K562 (cell line): Measurements from ENCODE around the gene DAPK1. TPM values are rescaled to one million over a fixed set of nuclear protein-coding genes. Genes with fewer than 3 reads are reported as not detected.

ENCODE experiments used
- ATAC-seq: fragments of 200-7000 bp; cut with Tn5 transposase; 3 replicates; pipeline ENCODE4 v1.9.1; 2020; ENCODE audit warnings: moderate library complexity
- BruUV-seq: library from RNA; stranded (reverse); fragments of 400-500 nt; replicated peaks from 2 replicates; lab custom pipeline; 2021; lab: Mats Ljungman, UMichigan
- CTCF ChIA-PET: fragments of 300-600 bp; formaldehyde crosslinking; extraction: SDS; loops from one replicate; lab custom pipeline; 2021; ENCODE audit warnings: low intra/inter-chr PET ratio; lab: Yijun Ruan, JAX
- POLR2A ChIA-PET: fragments of 300-600, 350-650 bp; sonication (Branson Sonifier 250); formaldehyde crosslinking; extraction: SDS; loops from one replicate; lab custom pipeline; 2021; ENCODE audit warnings: antibody characterized with exemption, inconsistent platforms; lab: Yijun Ruan, JAX
- DNase-seq, 4 experiments: peaks; one replicate each; pipeline versions ENCODE4 v3.0.0 to v3.0.0-alpha.2; 2011 to 2018; ENCODE audit warnings: low spot score in 3 of 4, mixed read lengths in 3 of 4; ENCODE audit errors: extremely low read depth in 1 of 4
- FAIRE-seq: peaks from 2 replicates; lab custom pipeline; 2011; peaks lifted over from hg19 to GRCh38; lab: Jason Lieb, UNC
- H2AFZ ChIP-seq: 2 replicates; pipeline ENCODE4 v1.6.0; 2011; ENCODE audit warnings: low read depth, low read length, control low read depth, inconsistent platforms
- H3K27ac ChIP-seq: fragments of 200-600 bp; 3 replicates; pipeline ENCODE4 v1.8.0; 2011; ENCODE audit warnings: low read depth, mild to moderate bottlenecking, control low read depth, inconsistent platforms, low read length, moderate library complexity, mixed read lengths; ENCODE audit errors: extremely low read depth
- H3K27me3 ChIP-seq, 2 experiments: fragments of 300-600 bp in 1 of 2; 2 replicates in 1 of 2; 3 replicates in 1 of 2; pipeline versions ENCODE4 v1.6.0 to v1.8.0; 2011; ENCODE audit warnings: inconsistent platforms in 2 of 2, low read length in 2 of 2, mild to moderate bottlenecking in 1 of 2, mixed read lengths in 1 of 2, moderate library complexity in 1 of 2; ENCODE audit not compliant: control insufficient read depth in 2 of 2, insufficient read depth in 2 of 2
- H3K36me3 ChIP-seq: fragments of 300-600 bp; 3 replicates; pipeline ENCODE4 v1.8.0; 2011; ENCODE audit warnings: mild to moderate bottlenecking, low read length, inconsistent platforms; ENCODE audit not compliant: control insufficient read depth, insufficient read depth
- H3K4me1 ChIP-seq, 2 experiments: fragments of 200-600 bp in 1 of 2; replicated peaks in 1 of 2; 2 replicates in 1 of 2; 3 replicates in 1 of 2; pipeline versions ENCODE4 v1.5.1 to v1.8.0; 2011; ENCODE audit warnings: inconsistent platforms in 2 of 2, low read length in 2 of 2, mild to moderate bottlenecking in 1 of 2, mixed read lengths in 1 of 2, moderate library complexity in 1 of 2; ENCODE audit not compliant: control insufficient read depth in 2 of 2, insufficient read depth in 2 of 2
- H3K4me2 ChIP-seq: 2 replicates; pipeline ENCODE4 v1.6.1; 2011; ENCODE audit warnings: low read length, control low read depth, inconsistent platforms, mixed read lengths; ENCODE audit not compliant: insufficient read depth
- H3K4me3 ChIP-seq: fragments of 200-600 bp; sonication (generic), shearing (Covaris generic); 2 replicates; pipeline ENCODE4 v1.5.1; 2016; ENCODE audit warnings: control low read depth, inconsistent platforms
- H3K79me2 ChIP-seq: fragments of 200-600 bp; 3 replicates; pipeline ENCODE4 v1.8.0; 2011; ENCODE audit warnings: low read length, inconsistent platforms; ENCODE audit not compliant: control insufficient read depth, insufficient read depth
- H3K9ac ChIP-seq, 2 experiments: 2 replicates each; pipeline versions ENCODE4 v1.6.0 to v1.6.1; 2011; ENCODE audit warnings: low read depth in 2 of 2, low read length in 2 of 2, control low read depth in 1 of 2, inconsistent platforms in 1 of 2, mild to moderate bottlenecking in 1 of 2, mixed read lengths in 1 of 2; ENCODE audit not compliant: insufficient read depth in 1 of 2
- H3K9me1 ChIP-seq: one replicate; pipeline ENCODE4 v1.6.0; 2011; ENCODE audit warnings: inconsistent platforms, mild to moderate bottlenecking, low read length, moderate library complexity; ENCODE audit not compliant: control insufficient read depth, insufficient read depth
- H3K9me3 ChIP-seq: replicated peaks from 2 replicates; pipeline ENCODE4 v1.5.1; 2011; ENCODE audit warnings: low read depth, low read length, inconsistent platforms; ENCODE audit not compliant: control insufficient read depth, insufficient read depth
- H4K20me1 ChIP-seq: replicated peaks from 2 replicates; pipeline ENCODE4 v1.6.1; 2011; ENCODE audit warnings: low read length, inconsistent platforms, mixed read lengths; ENCODE audit not compliant: control insufficient read depth, insufficient read depth
- CBFA2T3 ChIP-seq: fragments of 450-650 bp; IDR thresholded peaks from 2 replicates; pipeline ENCODE4 v1.6.1; 2017
- CHD1 ChIP-seq: fragments of 200-600 bp; sonication (generic); IDR thresholded peaks from one replicate; pipeline ENCODE4 v1.6.1; 2012; ENCODE audit warnings: mild to moderate bottlenecking, moderate library complexity, low read length, inconsistent platforms
- EGR1 ChIP-seq: fragments of 450-650 bp; conservative IDR thresholded peaks from 2 replicates; pipeline ENCODE4 v1.6.1; 2017; ENCODE audit warnings: mild to moderate bottlenecking
- FUS ChIP-seq: fragments of 200-400 bp; formaldehyde crosslinking; optimal IDR thresholded peaks from 2 replicates; pipeline ENCODE3; 2017; ENCODE audit warnings: low read depth, low read length
- HDAC1 ChIP-seq, 2 experiments: fragments of 450-650 bp; IDR thresholded peaks; 2 replicates each; pipeline ENCODE4 v1.6.1; 2016 to 2017; ENCODE audit warnings: inconsistent platforms in 1 of 2, mild to moderate bottlenecking in 1 of 2, moderate library complexity in 1 of 2
- KDM1A ChIP-seq, 2 experiments: fragments of 450-650 bp; IDR thresholded peaks; 2 replicates each; pipeline ENCODE4 v1.6.1; 2016; ENCODE audit warnings: mild to moderate bottlenecking in 2 of 2
- NR2C1 ChIP-seq, 2 experiments: fragments of 450-650 bp; IDR thresholded peaks; 2 replicates each; pipeline ENCODE4 v1.6.1; 2017; ENCODE audit warnings: mild to moderate bottlenecking in 2 of 2, antibody characterized with exemption in 1 of 2, inconsistent platforms in 1 of 2, missing compliant biosample characterization in 1 of 2, missing genetic modification characterization in 1 of 2
- PHTF2 ChIP-seq: fragments of 250-450 bp; sonication (Bioruptor Pico); IDR thresholded peaks from 2 replicates; pipeline ENCODE4 v1.5.0; 2021; ENCODE audit warnings: mild to moderate bottlenecking
- POLR3A ChIP-seq: IDR thresholded peaks from 2 replicates; pipeline ENCODE4 v1.6.1; 2011; ENCODE audit warnings: borderline replicate concordance, mild to moderate bottlenecking, moderate library complexity; ENCODE audit not compliant: insufficient read length, insufficient read depth; ENCODE audit errors: extremely low read depth
- SIN3B ChIP-seq: fragments of 450-650 bp; IDR thresholded peaks from 2 replicates; pipeline ENCODE4 v1.6.1; 2017; ENCODE audit warnings: low read depth, mild to moderate bottlenecking, moderate library complexity
- ZNF79 ChIP-seq: fragments of 250-450 bp; sonication (Bioruptor Pico); IDR thresholded peaks from 2 replicates; pipeline ENCODE4 v1.4.0; 2020; ENCODE audit warnings: low read depth, mild to moderate bottlenecking, moderate library complexity
- WGBS: fragments of 100-300 bp; shearing (Covaris generic); methylation state at CpG from one replicate; pipeline ENCODE4 v1.1.6; 2016; ENCODE audit warnings: low coverage, mixed read lengths; ENCODE audit not compliant: insufficient coverage; ENCODE audit errors: missing lambda C conversion rate; 5-methylcytosine and 5-hydroxymethylcytosine counted together
- in situ Hi-C: fragments of 300-500 bp; cut with MboI; formaldehyde crosslinking; loops from 4 replicates; pipeline ENCODE4 v1.15.0; 2018; ENCODE audit warnings: inconsistent platforms, mixed read lengths
- intact Hi-C: fragments of 100-400 bp; cut with micrococcal nuclease; formaldehyde crosslinking; loops from 2 replicates; pipeline ENCODE4 v1.14.2; 2022
- polyA plus RNA-seq, 8 experiments: library from polyadenylated mRNA; depleted of rRNA in 4 of 8; stranded (reverse) in 5 of 8; unstranded in 3 of 8; fragments of >200 nt; fragmentation: Nextera tagmentation in 2 of 8; fragmentation: Illumina TruSeq in 1 of 8; extraction: Ambion mirVana in 2 of 8; extraction: Trizol in 1 of 8; gene quantifications; 2 replicates each; pipeline versions ENCODE4 v1.2.1 to v1.2.3, GENCODE V29; 2011 to 2014; ENCODE audit warnings: inconsistent platforms in 1 of 8, missing spikeins in 1 of 8
- total RNA-seq, 7 experiments: library from RNA; depleted of rRNA in 6 of 7; stranded (reverse); fragments of >200 nt in 6 of 7; fragmentation: Illumina TruSeq in 2 of 7; extraction: Trizol in 2 of 7; gene quantifications; 2 replicates each; pipeline versions ENCODE4 v1.2.1 to v1.2.3, GENCODE V29; 2011 to 2021; ENCODE audit warnings: low replicate concordance in 1 of 7
- TF ChIP-seq, protein P1 (sequence below): sonication (generic); formaldehyde crosslinking; IDR thresholded peaks from 2 replicates; pipeline ENCODE4 v1.8.1; 2023; ENCODE audit warnings: mild to moderate bottlenecking, missing genetic modification reagents
- TF ChIP-seq, protein P2 (sequence below): fragments of 450-650 bp; conservative IDR thresholded peaks from 2 replicates; pipeline ENCODE4 v1.6.1; 2016; ENCODE audit warnings: missing genetic modification characterization, low read depth, mild to moderate bottlenecking, control low read depth, missing compliant biosample characterization
- TF ChIP-seq, protein P3 (sequence below), 2 experiments: fragments of 450-650 bp in 1 of 2; sonication (generic) in 1 of 2; formaldehyde crosslinking in 1 of 2; IDR thresholded peaks in 1 of 2; conservative IDR thresholded peaks in 1 of 2; 2 replicates each; pipeline versions ENCODE4 v1.6.1 to v1.8.1; 2016 to 2023; ENCODE audit warnings: mild to moderate bottlenecking in 2 of 2, moderate library complexity in 2 of 2, inconsistent platforms in 1 of 2, missing genetic modification reagents in 1 of 2
- TF ChIP-seq, protein P4 (sequence below): fragments of 250-450 bp; sonication (Bioruptor Pico); IDR thresholded peaks from 2 replicates; pipeline ENCODE4 v1.8.0; 2021; ENCODE audit warnings: mild to moderate bottlenecking, moderate library complexity

Gene DAPK1
- total and polyA plus RNA-seq, 9 of the 15 experiments (the other 6 are each of a cell fraction or from before 2014, with no cell fraction given) = 1.7 to 26.4 (median 15.8) TPM

DNA sequence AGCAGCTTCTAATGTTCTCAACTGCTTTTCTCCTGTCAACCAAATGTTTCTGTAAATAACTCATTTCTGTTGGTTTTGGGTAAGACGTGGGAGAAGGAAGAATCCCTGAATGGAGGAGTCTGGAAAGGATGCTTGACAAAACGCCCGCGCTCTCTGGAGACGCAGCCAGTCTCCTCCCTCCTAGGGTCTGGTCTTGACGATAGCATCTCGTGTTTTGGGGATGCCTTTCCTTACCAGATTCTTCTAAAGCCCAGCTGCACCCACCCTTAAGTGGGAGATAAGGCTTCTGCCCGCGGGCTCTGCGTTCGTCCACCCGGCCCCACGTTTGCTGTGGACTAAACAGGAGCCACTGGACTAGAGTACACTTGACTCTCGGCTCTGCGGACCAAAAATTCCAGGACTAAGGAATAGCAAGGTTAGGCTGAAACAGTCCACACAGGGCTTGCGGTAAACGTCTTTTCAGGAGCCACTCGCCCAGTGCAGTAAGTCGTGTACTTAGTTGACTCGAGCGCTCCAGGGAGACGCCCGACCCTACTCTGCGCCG is 227.8 kb downstream of the DAPK1 start:
- Histone ChIP-seq H2AFZ (peak overlapping the region; percentile 90), H3K4me1 (peaks cover 15 to 20% of the 10 kb centered on the region in 2 experiments; a peak in 4 of 5 replicates), H3K9me1 (no peaks in the 10 kb centered on the region), H3K27ac (peak overlapping the region; percentile 82), H3K4me2 (peak overlapping the region; percentile 81), H3K27me3 (no peaks in the 10 kb centered on the region), H4K20me1 (no peaks in the 10 kb centered on the region), H3K9ac (peak overlapping the region; percentile 78 to 93), H3K36me3 (peaks cover 29% of the 10 kb centered on the region), H3K9me3 (no peaks in the 10 kb centered on the region), H3K4me3 (peak overlapping the region; percentile 55), H3K79me2 (peaks cover 28% of the 10 kb centered on the region)
- ATAC-seq (peak; percentile 20), DNase-seq (peak; percentile 41 to 63 (median 60)), FAIRE-seq (peak; percentile 48)
- CTCF ChIA-PET = interaction anchor here (1.5 kb wide), 1 partner anchor 88 kb away, joined by 4 read pairs; no protein-coding TSS in a partner anchor
- POLR2A ChIA-PET = interaction anchor here (0.8 to 2.8 kb wide), 8 partner anchors 8 to 87 kb away, joined by 3 to 22 read pairs (median 4); no protein-coding TSS in a partner anchor
- in situ Hi-C loops = no loop called here
- TSS peak; percentile 48 for BruUV-seq
- intact Hi-C loops = no loop called here
- WGBS = 4% methylated on average over 16 of the region's 25 CpGs
- no peak for TF ChIP-seq FUS
- TF ChIP-seq PHTF2 = no peak
- TF ChIP-seq EGR1 = peak; percentile 32
- TF ChIP-seq, protein P1, sequence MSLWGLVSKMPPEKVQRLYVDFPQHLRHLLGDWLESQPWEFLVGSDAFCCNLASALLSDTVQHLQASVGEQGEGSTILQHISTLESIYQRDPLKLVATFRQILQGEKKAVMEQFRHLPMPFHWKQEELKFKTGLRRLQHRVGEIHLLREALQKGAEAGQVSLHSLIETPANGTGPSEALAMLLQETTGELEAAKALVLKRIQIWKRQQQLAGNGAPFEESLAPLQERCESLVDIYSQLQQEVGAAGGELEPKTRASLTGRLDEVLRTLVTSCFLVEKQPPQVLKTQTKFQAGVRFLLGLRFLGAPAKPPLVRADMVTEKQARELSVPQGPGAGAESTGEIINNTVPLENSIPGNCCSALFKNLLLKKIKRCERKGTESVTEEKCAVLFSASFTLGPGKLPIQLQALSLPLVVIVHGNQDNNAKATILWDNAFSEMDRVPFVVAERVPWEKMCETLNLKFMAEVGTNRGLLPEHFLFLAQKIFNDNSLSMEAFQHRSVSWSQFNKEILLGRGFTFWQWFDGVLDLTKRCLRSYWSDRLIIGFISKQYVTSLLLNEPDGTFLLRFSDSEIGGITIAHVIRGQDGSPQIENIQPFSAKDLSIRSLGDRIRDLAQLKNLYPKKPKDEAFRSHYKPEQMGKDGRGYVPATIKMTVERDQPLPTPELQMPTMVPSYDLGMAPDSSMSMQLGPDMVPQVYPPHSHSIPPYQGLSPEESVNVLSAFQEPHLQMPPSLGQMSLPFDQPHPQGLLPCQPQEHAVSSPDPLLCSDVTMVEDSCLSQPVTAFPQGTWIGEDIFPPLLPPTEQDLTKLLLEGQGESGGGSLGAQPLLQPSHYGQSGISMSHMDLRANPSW = 0 out of 2 replicates have a peak, but pooled peaks have one; percentile 43
- TF ChIP-seq, protein P2, sequence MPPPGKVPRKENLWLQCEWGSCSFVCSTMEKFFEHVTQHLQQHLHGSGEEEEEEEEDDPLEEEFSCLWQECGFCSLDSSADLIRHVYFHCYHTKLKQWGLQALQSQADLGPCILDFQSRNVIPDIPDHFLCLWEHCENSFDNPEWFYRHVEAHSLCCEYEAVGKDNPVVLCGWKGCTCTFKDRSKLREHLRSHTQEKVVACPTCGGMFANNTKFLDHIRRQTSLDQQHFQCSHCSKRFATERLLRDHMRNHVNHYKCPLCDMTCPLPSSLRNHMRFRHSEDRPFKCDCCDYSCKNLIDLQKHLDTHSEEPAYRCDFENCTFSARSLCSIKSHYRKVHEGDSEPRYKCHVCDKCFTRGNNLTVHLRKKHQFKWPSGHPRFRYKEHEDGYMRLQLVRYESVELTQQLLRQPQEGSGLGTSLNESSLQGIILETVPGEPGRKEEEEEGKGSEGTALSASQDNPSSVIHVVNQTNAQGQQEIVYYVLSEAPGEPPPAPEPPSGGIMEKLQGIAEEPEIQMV (tag) = no peak
- TF ChIP-seq KDM1A (IDR thresholded peaks at IDR 0.05) = 0 out of 4 replicates have a peak, but pooled peaks of 1 of the 2 experiments have one; percentile 17
- TF ChIP-seq NR2C1 (IDR thresholded peaks at IDR 0.05) = no peak
- no peak for TF ChIP-seq NR2C1 (tag; IDR thresholded peaks at IDR 0.05)
- no peak for TF ChIP-seq SIN3B
- no peak for TF ChIP-seq CHD1
- no peak for TF ChIP-seq ZNF79 (CRISPR knock-in tag)
- no peak for TF ChIP-seq POLR3A
- peak; percentile 59 for TF ChIP-seq CBFA2T3
- peak in 1 of 2 experiments; percentile 21; a peak in 2 of 4 replicates for TF ChIP-seq HDAC1 (IDR thresholded peaks at IDR 0.05)
- TF ChIP-seq, protein P3, sequence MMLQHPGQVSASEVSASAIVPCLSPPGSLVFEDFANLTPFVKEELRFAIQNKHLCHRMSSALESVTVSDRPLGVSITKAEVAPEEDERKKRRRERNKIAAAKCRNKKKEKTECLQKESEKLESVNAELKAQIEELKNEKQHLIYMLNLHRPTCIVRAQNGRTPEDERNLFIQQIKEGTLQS (IDR thresholded peaks at IDR 0.05) = no peak
- TF ChIP-seq, protein P3 (CRISPR knock-in tag; conservative IDR thresholded peaks at IDR 0.05) = no peak
- TF ChIP-seq, protein P4, sequence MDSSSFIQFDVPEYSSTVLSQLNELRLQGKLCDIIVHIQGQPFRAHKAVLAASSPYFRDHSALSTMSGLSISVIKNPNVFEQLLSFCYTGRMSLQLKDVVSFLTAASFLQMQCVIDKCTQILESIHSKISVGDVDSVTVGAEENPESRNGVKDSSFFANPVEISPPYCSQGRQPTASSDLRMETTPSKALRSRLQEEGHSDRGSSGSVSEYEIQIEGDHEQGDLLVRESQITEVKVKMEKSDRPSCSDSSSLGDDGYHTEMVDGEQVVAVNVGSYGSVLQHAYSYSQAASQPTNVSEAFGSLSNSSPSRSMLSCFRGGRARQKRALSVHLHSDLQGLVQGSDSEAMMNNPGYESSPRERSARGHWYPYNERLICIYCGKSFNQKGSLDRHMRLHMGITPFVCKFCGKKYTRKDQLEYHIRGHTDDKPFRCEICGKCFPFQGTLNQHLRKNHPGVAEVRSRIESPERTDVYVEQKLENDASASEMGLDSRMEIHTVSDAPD (CRISPR knock-in tag) = no peak
